Karpas-422 (cell line): ENCODE measurements around the gene EVA1B. TPM values are rescaled to one million over a fixed set of nuclear protein-coding genes. Genes with fewer than 3 reads are reported as not detected.

ENCODE experiments used
- DNase-seq: peaks from one replicate; pipeline ENCODE4 v3.0.0-alpha.2; 2015
- H2AFZ ChIP-seq: fragments of 200-600 bp; sonication (generic); 2 replicates; pipeline ENCODE4 v1.6.1; 2014; ENCODE audit warnings: antibody characterized with exemption, low read length, mixed read lengths
- H3K27ac ChIP-seq: fragments of 200-600 bp; sonication (generic); 2 replicates; pipeline ENCODE4 v1.5.1; 2014; ENCODE audit warnings: mild to moderate bottlenecking, low read length, moderate library complexity
- H3K27me3 ChIP-seq: fragments of 200-600 bp; sonication (generic); 2 replicates; pipeline ENCODE4 v1.6.1; 2014; ENCODE audit warnings: low read length, mixed read lengths
- H3K36me3 ChIP-seq: fragments of 200-600 bp; sonication (generic); 2 replicates; pipeline ENCODE4 v1.6.1; 2014; ENCODE audit warnings: low read length, mixed read lengths; ENCODE audit not compliant: insufficient read depth
- H3K4me1 ChIP-seq: fragments of 200-600 bp; sonication (generic); 2 replicates; pipeline ENCODE4 v1.6.1; 2014; ENCODE audit warnings: mild to moderate bottlenecking, low read length, mixed read lengths
- H3K4me2 ChIP-seq: fragments of 200-600 bp; sonication (generic); 2 replicates; pipeline ENCODE4 v1.6.1; 2014; ENCODE audit warnings: low read length, low read depth, mild to moderate bottlenecking; ENCODE audit not compliant: poor library complexity, severe bottlenecking
- H3K4me3 ChIP-seq: fragments of 200-600 bp; sonication (generic); 2 replicates; pipeline ENCODE4 v1.5.1; 2014; ENCODE audit warnings: mild to moderate bottlenecking, antibody characterized with exemption, low read length, mixed read lengths
- H3K79me2 ChIP-seq: fragments of 200-600 bp; sonication (generic); 2 replicates; pipeline ENCODE4 v1.6.1; 2014; ENCODE audit warnings: mild to moderate bottlenecking, low read length, mixed read lengths
- H3K9ac ChIP-seq: fragments of 200-600 bp; sonication (generic); 2 replicates; pipeline ENCODE4 v1.6.0; 2014; ENCODE audit warnings: low read length
- H3K9me2 ChIP-seq: fragments of 200-600 bp; sonication (generic), shearing (Covaris generic); replicated peaks from 2 replicates; pipeline ENCODE4 v1.6.0; 2014; ENCODE audit warnings: mild to moderate bottlenecking, low read length, moderate library complexity; ENCODE audit not compliant: insufficient read depth
- H3K9me3 ChIP-seq: fragments of 300-700, 200-600 bp; sonication (generic); 2 replicates; pipeline ENCODE4 v1.6.1; 2014; ENCODE audit warnings: low read length, mixed read lengths
- H4K20me1 ChIP-seq: fragments of 200-600 bp; sonication (generic); 2 replicates; pipeline ENCODE4 v1.6.1; 2014; ENCODE audit warnings: mild to moderate bottlenecking, antibody characterized with exemption, low read length, low read depth; ENCODE audit not compliant: insufficient read depth
- total RNA-seq: library from RNA; depleted of rRNA; stranded (reverse); fragments of >200 nt; shearing (Covaris generic); gene quantifications from 2 replicates; pipeline ENCODE4 v1.2.3, GENCODE V29; 2014; ENCODE audit warnings: low replicate concordance; rRNA removed

The EVA1B gene
- 0.75 and 7.1 TPM in 2 replicates for total RNA-seq

- no peaks in the 10 kb centered on the region for H4K20me1 ChIP-seq
- H3K27me3 ChIP-seq, result no peaks in the 10 kb centered on the region
- H3K9me3 ChIP-seq, result no peaks in the 10 kb centered on the region
- DNase-seq, result no peak
- no peaks in the 10 kb centered on the region for H3K9me2 ChIP-seq
- peak within 1 kb of the TSS; percentile 59 for H3K9ac ChIP-seq
- H2AFZ ChIP-seq, result no peak within 1 kb of the TSS
- H3K4me2 ChIP-seq, result peak within 1 kb of the TSS; percentile 74
- H3K79me2 ChIP-seq, result no peaks in the 10 kb centered on the region
- H3K27ac ChIP-seq, result no peak within 1 kb of the TSS
- H3K36me3 ChIP-seq, result no peaks in the 10 kb centered on the region
- peak within 1 kb of the TSS; percentile 63; the same call in 1 of the 2 replicates for H3K4me3 ChIP-seq
- H3K4me1 ChIP-seq, result peaks cover 24% of the 10 kb centered on the region
Observed at GRCh38 chr1:36323636-36324352, at the start of gene EVA1B. EVA1B (minus strand) TSS chr1:36323645; CDS start chr1:36323037, 608 bp downstream.

GRCh38 chr1:36372617-36373016, 49.2 kb upstream of the EVA1B start:
- peaks cover 63% of the 10 kb centered on the region for H3K79me2 ChIP-seq
- no peak for DNase-seq
- no peaks in the 10 kb centered on the region for H3K27me3 ChIP-seq
- H3K9me3 ChIP-seq, result no peaks in the 10 kb centered on the region
- H3K36me3 ChIP-seq, result peaks cover 4% of the 10 kb centered on the region; the same call in 1 of the 2 replicates
- H3K4me3 ChIP-seq, result no peak overlapping the region
- H3K4me1 ChIP-seq, result peaks cover 50% of the 10 kb centered on the region
- H3K9me2 ChIP-seq, result no peaks in the 10 kb centered on the region
- no peaks in the 10 kb centered on the region for H4K20me1 ChIP-seq
- H2AFZ ChIP-seq, result no peak overlapping the region
- H3K9ac ChIP-seq, result peak overlapping the region; percentile 24; the same call in 1 of the 2 replicates
- H3K27ac ChIP-seq, result 0 out of 2 replicates have a peak overlapping the region, but pooled peaks have one; percentile 32
- no peak overlapping the region for H3K4me2 ChIP-seq

- peaks cover 4% of the 10 kb centered on the region; the same call in 1 of the 2 replicates for H3K36me3 ChIP-seq
- H2AFZ ChIP-seq, result no peak overlapping the region
- no peaks in the 10 kb centered on the region for H3K9me3 ChIP-seq
- H4K20me1 ChIP-seq, result no peaks in the 10 kb centered on the region
- H3K4me1 ChIP-seq, result peaks cover 37% of the 10 kb centered on the region
- no peaks in the 10 kb centered on the region for H3K27me3 ChIP-seq
- H3K27ac ChIP-seq, result no peak overlapping the region
- peaks cover 58% of the 10 kb centered on the region for H3K79me2 ChIP-seq
- H3K4me2 ChIP-seq, result no peak overlapping the region
- DNase-seq, result peak; percentile 92
- H3K4me3 ChIP-seq, result no peak overlapping the region
- H3K9ac ChIP-seq, result no peak overlapping the region
- H3K9me2 ChIP-seq, result no peaks in the 10 kb centered on the region
Observed at GRCh38 chr1:36369061-36369861, 45.8 kb upstream of the EVA1B start.

GRCh38 chr1:36367798-36368197, 44.4 kb upstream of the EVA1B start:
- Histone ChIP-seq H3K79me2 (peaks cover 50% of the 10 kb centered on the region), H3K4me3 (no peak overlapping the region), H2AFZ (no peak overlapping the region), H3K27ac (no peak overlapping the region), H4K20me1 (no peaks in the 10 kb centered on the region), H3K4me2 (no peak overlapping the region), H3K9me3 (no peaks in the 10 kb centered on the region), H3K9ac (no peak overlapping the region), H3K9me2 (no peaks in the 10 kb centered on the region), H3K4me1 (peaks cover 23% of the 10 kb centered on the region), H3K27me3 (no peaks in the 10 kb centered on the region), H3K36me3 (peaks cover 4% of the 10 kb centered on the region; the same call in 1 of the 2 replicates)
- DNase-seq, result no peak

GRCh38 chr1:36367066-36367465, 43.6 kb upstream of the EVA1B start:
- H3K36me3 ChIP-seq, result peaks cover 4% of the 10 kb centered on the region; the same call in 1 of the 2 replicates
- no peaks in the 10 kb centered on the region for H3K9me3 ChIP-seq
- no peak overlapping the region for H3K27ac ChIP-seq
- H3K9me2 ChIP-seq, result no peaks in the 10 kb centered on the region
- DNase-seq, result no peak
- H3K27me3 ChIP-seq, result no peaks in the 10 kb centered on the region
- no peak overlapping the region for H3K9ac ChIP-seq
- no peak overlapping the region for H3K4me3 ChIP-seq
- H3K4me1 ChIP-seq, result peaks cover 16% of the 10 kb centered on the region
- no peak overlapping the region for H3K4me2 ChIP-seq
- H3K79me2 ChIP-seq, result peaks cover 45% of the 10 kb centered on the region
- no peak overlapping the region for H2AFZ ChIP-seq
- no peaks in the 10 kb centered on the region for H4K20me1 ChIP-seq

- Histone ChIP-seq H3K36me3 (peaks cover 4% of the 10 kb centered on the region; the same call in 1 of the 2 replicates), H3K27ac (no peak overlapping the region), H2AFZ (no peak overlapping the region), H3K9me3 (no peaks in the 10 kb centered on the region), H3K79me2 (peaks cover 48% of the 10 kb centered on the region), H3K4me2 (no peak overlapping the region), H3K4me1 (peaks cover 8% of the 10 kb centered on the region), H3K4me3 (no peak overlapping the region), H4K20me1 (no peaks in the 10 kb centered on the region), H3K9me2 (no peaks in the 10 kb centered on the region), H3K27me3 (no peaks in the 10 kb centered on the region), H3K9ac (no peak overlapping the region)
- DNase-seq, result no peak
Observed at GRCh38 chr1:36366091-36366661, 42.7 kb upstream of the EVA1B start.

- Histone ChIP-seq H3K9me3 (no peaks in the 10 kb centered on the region), H3K27ac (no peak overlapping the region), H3K4me1 (peaks cover 8% of the 10 kb centered on the region), H3K4me3 (no peak overlapping the region), H3K36me3 (peaks cover 4% of the 10 kb centered on the region; the same call in 1 of the 2 replicates), H3K9ac (no peak overlapping the region), H3K4me2 (no peak overlapping the region), H4K20me1 (no peaks in the 10 kb centered on the region), H3K27me3 (no peaks in the 10 kb centered on the region), H3K9me2 (no peaks in the 10 kb centered on the region), H2AFZ (no peak overlapping the region), H3K79me2 (peaks cover 51% of the 10 kb centered on the region)
- no peak for DNase-seq
Observed at GRCh38 chr1:36365381-36365780, 41.9 kb upstream of the EVA1B start.
